HepG2 (cell line): Measurements from ENCODE around the gene OBP2A.

ENCODE experiments used
- BCL6 ChIP-seq: IDR thresholded peaks from 2 replicates; pipeline ENCODE4 v1.6.1; 2016; ENCODE audit warnings: missing genetic modification reagents, missing compliant biosample characterization
- CCDC6 ChIP-seq: sonication (generic); formaldehyde crosslinking; IDR thresholded peaks from 2 replicates; pipeline ENCODE4 v1.8.1; 2022; ENCODE audit warnings: mild to moderate bottlenecking, missing genetic modification reagents, moderate library complexity
- CTCF ChIP-seq: sonication (generic); formaldehyde crosslinking; IDR thresholded peaks from 2 replicates; pipeline ENCODE4 v1.5.0; 2020; ENCODE audit warnings: mild to moderate bottlenecking, missing genetic modification reagents, moderate library complexity
- JUN ChIP-seq: sonication (generic); formaldehyde crosslinking; IDR thresholded peaks from 2 replicates; pipeline ENCODE4 v1.4.0; 2020; ENCODE audit warnings: mild to moderate bottlenecking, missing genetic modification reagents
- MAFK ChIP-seq, 2 experiments: IDR thresholded peaks in 1 of 2; conservative IDR thresholded peaks in 1 of 2; 2 replicates each; pipeline ENCODE4 v1.6.1; 2011; ENCODE audit warnings: improper control_type of control experiment in 2 of 2, low read length in 2 of 2
- ZNF207 ChIP-seq: fragments of 450-650 bp; IDR thresholded peaks from 2 replicates; pipeline ENCODE4 v1.6.1; 2016; ENCODE audit warnings: antibody characterized with exemption, borderline replicate concordance
- ZNF432 ChIP-seq: sonication (generic); formaldehyde crosslinking; IDR thresholded peaks from 2 replicates; pipeline ENCODE4 v1.5.0; 2020; ENCODE audit warnings: missing genetic modification reagents, mild to moderate bottlenecking, borderline replicate concordance

GRCh38 chr9:135579889-135580660 is 34.1 kb downstream of the OBP2A start:
- TF ChIP-seq BCL6 (no peak), ZNF207 (no peak), ZNF432 (no peak), CCDC6 (CRISPR knock-in tag) (no peak), CTCF (CRISPR knock-in tag) (no peak), JUN (CRISPR knock-in tag) (no peak), MAFK (conservative IDR thresholded peaks at IDR 0.05 in 1 of 2, IDR thresholded peaks at IDR 0.05 in 1 of 2; ENCODE audit: low read length in 2 of 2) (no peak)
